Body of pancreas (tissue), 4 donors: Measurements from ENCODE around the gene DENND1A. TPM values are rescaled to one million over a fixed set of nuclear protein-coding genes. Genes with fewer than 3 reads are reported as not detected.

ENCODE experiments used
- ATAC-seq: fragments of 150-250 bp; one replicate; pipeline ENCODE4 v1.9.1; 2016
- DNase-seq, 4 donors: peaks; one replicate each; pipeline ENCODE4 v3.0.0-alpha.2; 2019
- H3K27ac ChIP-seq, 4 donors: fragments of 200-600 bp; sonication (generic); 1 replicate in 3 of 4; 2 replicates in 1 of 4; pipeline versions ENCODE4 v1.5.1 to v1.6.1; 2016 to 2019; ENCODE audit warnings: mild to moderate bottlenecking in 1 of 4, mixed read lengths in 1 of 4, moderate library complexity in 1 of 4
- H3K27me3 ChIP-seq, 2 donors: fragments of 200-600 bp; sonication (generic); one replicate each; pipeline ENCODE4 v1.6.0; 2016; ENCODE audit warnings: mild to moderate bottlenecking in 1 of 2
- H3K36me3 ChIP-seq, 2 donors: fragments of 200-600 bp; sonication (generic); replicated peaks in 1 of 2; 2 replicates each; pipeline ENCODE4 v1.5.1; 2016; ENCODE audit warnings: low read depth in 2 of 2; ENCODE audit not compliant: insufficient read depth in 1 of 2
- H3K4me1 ChIP-seq: fragments of 200-600 bp; sonication (generic); one replicate; pipeline ENCODE4 v1.6.0; 2016
- H3K4me3 ChIP-seq, 2 donors: fragments of 200-600 bp; sonication (generic); 1 replicate in 1 of 2; 2 replicates in 1 of 2; pipeline ENCODE4 v1.5.1; 2016 to 2019
- H3K9me3 ChIP-seq, 3 donors: fragments of 200-600 bp; sonication (generic); 1 replicate in 2 of 3; 2 replicates in 1 of 3; pipeline ENCODE4 v1.5.1; 2016
- POLR2A ChIP-seq, 3 donors: fragments of 450-650 bp; IDR thresholded peaks; one replicate each; pipeline ENCODE4 v1.6.1; 2016; ENCODE audit warnings: antibody characterized with exemption in 3 of 3, mild to moderate bottlenecking in 2 of 3
- WGBS, 2 donors: methylation state at CpG; one replicate each; pipeline ENCODE4 v1.1.5; 2017; 5-methylcytosine and 5-hydroxymethylcytosine counted together
- intact Hi-C: fragments of 100-400 bp; cut with DNase I; formaldehyde crosslinking; loops from one replicate; pipeline ENCODE4 v1.15.1; 2023
- total RNA-seq, 2 donors: library from RNA; depleted of rRNA; stranded (reverse); fragments of >200 nt; gene quantifications; one replicate each; pipeline ENCODE4 v1.1.0, GENCODE V29; 2016
- TF ChIP-seq, protein P1 (sequence below), 7 experiments: fragments of 450-650 bp in 4 of 7; fragments of 200-600 bp in 3 of 7; sonication (generic) in 3 of 7; IDR thresholded peaks; one replicate each; pipeline ENCODE4 v1.5.1; 2016 to 2019; ENCODE audit warnings: antibody characterized with exemption in 7 of 7

DENND1A gene
- total RNA-seq, 2 donors from 2014 or later = 7.6 to 8.6 TPM

DNA sequence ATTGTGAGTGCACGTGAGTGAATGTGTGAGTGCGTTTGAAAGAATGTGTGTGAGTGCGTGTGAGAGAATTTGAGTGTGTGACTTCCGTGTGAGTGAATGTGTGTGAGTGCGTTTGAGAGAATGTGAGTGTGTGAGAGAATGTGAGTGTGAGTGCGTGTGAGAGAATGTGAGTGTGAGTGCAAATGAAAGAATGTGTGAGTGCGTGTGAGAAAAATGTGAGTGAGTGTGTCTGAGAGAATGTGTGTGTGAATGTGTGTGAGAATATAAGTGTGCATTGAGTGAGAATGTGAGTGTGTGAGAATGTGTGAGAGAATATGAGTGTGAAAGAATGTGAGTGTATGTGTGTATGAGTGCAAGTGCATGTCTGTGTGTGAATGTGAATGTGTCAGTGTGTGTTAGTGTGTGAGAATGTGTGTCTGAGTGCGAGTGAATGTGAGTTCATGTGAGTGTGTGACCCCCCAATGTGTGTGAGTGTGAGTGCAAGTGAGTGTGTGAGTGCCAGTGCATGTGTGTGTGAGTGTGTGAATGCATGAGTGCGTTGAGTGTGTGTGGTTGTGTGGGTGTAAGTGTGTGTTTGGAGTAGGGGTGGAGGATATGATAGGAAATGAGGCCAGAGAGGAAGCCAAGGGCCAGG is 43.8 kb upstream of the DENND1A start:
- DNase-seq = no peak
- Histone ChIP-seq H3K27me3 (no peaks in the 10 kb centered on the region), H3K9me3 (no peaks in the 10 kb centered on the region), H3K4me1 (no peaks in the 10 kb centered on the region), H3K4me3 (no peak overlapping the region), H3K36me3 (no peaks in the 10 kb centered on the region), H3K27ac (no peak overlapping the region)
- intact Hi-C loops = no loop called here
- WGBS, 2 donors = 77 to 89% methylated on average over 9 of the region's 9 CpGs
- ATAC-seq = no peak
- TF ChIP-seq, protein P1, sequence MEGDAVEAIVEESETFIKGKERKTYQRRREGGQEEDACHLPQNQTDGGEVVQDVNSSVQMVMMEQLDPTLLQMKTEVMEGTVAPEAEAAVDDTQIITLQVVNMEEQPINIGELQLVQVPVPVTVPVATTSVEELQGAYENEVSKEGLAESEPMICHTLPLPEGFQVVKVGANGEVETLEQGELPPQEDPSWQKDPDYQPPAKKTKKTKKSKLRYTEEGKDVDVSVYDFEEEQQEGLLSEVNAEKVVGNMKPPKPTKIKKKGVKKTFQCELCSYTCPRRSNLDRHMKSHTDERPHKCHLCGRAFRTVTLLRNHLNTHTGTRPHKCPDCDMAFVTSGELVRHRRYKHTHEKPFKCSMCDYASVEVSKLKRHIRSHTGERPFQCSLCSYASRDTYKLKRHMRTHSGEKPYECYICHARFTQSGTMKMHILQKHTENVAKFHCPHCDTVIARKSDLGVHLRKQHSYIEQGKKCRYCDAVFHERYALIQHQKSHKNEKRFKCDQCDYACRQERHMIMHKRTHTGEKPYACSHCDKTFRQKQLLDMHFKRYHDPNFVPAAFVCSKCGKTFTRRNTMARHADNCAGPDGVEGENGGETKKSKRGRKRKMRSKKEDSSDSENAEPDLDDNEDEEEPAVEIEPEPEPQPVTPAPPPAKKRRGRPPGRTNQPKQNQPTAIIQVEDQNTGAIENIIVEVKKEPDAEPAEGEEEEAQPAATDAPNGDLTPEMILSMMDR (IDR thresholded peaks at IDR 0.05) = no peak

DNA sequence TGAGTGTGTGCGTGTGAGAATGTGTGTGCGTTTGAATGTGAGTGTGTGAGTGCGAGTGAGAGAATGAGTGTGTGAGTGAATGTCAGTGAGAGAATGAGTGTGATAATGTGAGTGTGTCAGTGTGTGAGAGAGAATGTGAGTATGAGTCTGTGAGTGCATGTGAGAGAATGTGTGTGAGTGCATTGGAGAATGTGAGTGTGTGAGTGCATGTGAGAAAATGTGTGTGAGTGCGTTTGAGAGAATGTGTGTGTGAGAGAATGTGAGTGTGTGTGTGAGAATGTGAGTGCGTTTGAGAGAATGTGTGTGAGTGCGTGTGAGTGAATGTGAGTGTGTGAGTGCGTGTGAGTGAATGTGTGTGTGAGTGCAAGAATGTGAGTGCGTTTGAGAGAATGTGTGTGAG is 42.7 kb upstream of the DENND1A start:
- WGBS, 2 donors = 85 to 91% methylated on average over 8 of the region's 8 CpGs
- Histone ChIP-seq H3K9me3 (no peaks in the 10 kb centered on the region), H3K27ac (no peak overlapping the region), H3K36me3 (no peaks in the 10 kb centered on the region), H3K27me3 (no peaks in the 10 kb centered on the region), H3K4me1 (no peaks in the 10 kb centered on the region), H3K4me3 (no peak overlapping the region)
- TF ChIP-seq POLR2A (IDR thresholded peaks at IDR 0.05) = no peak
- TF ChIP-seq, protein P1 (IDR thresholded peaks at IDR 0.05) = no peak
- ATAC-seq (no peak), DNase-seq (no peak)
- intact Hi-C loops = no loop called here

DNA sequence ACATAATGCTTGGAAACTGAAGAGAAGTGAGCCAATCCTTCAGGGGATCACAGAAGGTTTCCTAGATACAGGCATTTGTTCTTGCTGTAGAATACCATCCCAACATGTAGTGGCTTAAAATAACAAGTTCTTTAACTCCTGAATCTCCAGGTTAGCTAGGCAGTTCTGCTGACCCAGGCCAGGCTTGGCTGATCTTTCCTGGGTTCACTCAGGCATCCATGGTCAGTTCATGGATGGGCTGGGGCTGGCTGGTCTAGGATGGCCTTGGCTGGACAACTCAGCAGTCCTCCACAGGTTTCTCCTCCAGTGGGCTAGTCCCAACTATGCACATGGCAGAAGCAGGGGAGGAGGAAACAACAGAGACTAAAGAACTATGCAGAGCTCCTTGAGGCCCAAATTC is 37.4 kb upstream of the DENND1A start:
- no peak for TF ChIP-seq POLR2A (IDR thresholded peaks at IDR 0.05)
- TF ChIP-seq, protein P1 (IDR thresholded peaks at IDR 0.05) = no peak
- no peaks in the 10 kb centered on the region for H3K27me3 ChIP-seq
- H3K36me3 ChIP-seq = no peaks in the 10 kb centered on the region
- H3K4me3 ChIP-seq = no peak overlapping the region
- H3K4me1 ChIP-seq = no peaks in the 10 kb centered on the region
- intact Hi-C loops = no loop called here
- ATAC-seq (no peak), DNase-seq (no peak)
- no peaks in the 10 kb centered on the region for H3K9me3 ChIP-seq
- H3K27ac ChIP-seq = no peak overlapping the region

DNA sequence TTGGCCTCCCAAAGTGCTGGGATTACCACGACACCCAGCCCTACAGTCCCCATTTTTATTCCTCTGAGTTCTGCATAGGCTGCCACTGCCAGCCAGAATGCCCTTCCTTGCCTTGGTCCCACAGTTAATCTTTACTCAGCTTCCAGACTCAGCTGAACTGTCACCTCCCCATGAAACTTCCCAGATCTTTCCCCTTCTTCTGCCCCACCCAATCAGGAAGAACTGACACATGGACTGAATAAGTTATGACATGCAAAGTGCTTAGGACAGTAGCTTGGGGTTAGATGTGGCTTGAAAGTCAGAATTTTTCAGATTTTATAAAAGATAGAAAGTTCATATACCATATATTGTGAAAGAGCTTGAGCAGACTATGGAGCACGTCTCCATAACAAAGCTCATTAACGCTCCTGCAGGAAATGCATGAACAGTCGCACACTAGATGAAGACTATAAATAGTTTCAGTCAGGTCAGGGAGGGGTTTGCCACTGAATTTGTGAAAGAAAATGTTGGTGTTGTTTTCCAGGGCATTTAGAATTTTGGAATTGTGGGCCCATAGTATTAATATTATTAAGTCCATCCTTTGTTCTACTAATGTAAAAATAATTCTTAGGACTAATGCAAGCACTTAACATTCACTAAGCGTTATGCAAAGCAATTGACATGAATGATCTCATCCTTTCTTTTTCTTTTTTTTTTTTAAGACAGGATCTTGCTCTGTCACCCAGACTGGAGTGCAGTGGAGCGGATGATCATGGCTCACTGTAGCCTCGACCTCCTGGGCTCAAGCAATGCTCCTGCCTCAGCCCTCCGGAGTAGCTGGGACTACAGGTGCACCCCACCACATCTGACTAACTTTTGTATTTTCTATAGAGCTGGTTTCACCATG is 36.1 kb upstream of the DENND1A start:
- DNase-seq (no peak), ATAC-seq (no peak)
- no peaks in the 10 kb centered on the region for H3K4me1 ChIP-seq
- H3K9me3 ChIP-seq = no peaks in the 10 kb centered on the region
- no peak overlapping the region for H3K27ac ChIP-seq
- H3K4me3 ChIP-seq = no peak overlapping the region
- H3K27me3 ChIP-seq = no peaks in the 10 kb centered on the region
- WGBS, 2 donors = 59 to 65% methylated on average over 8 of the region's 8 CpGs
- TF ChIP-seq POLR2A (IDR thresholded peaks at IDR 0.05) = no peak
- TF ChIP-seq, protein P1 (IDR thresholded peaks at IDR 0.05) = no peak
- H3K36me3 ChIP-seq = no peaks in the 10 kb centered on the region
- intact Hi-C loops = no loop called here
